G401.6 (cell line): Measurements from ENCODE around the gene GNAT2.

Experiments
- FAIRE-seq: peaks from 2 replicates; lab custom pipeline; 2012; peaks lifted over from hg19 to GRCh38; lab: Jason Lieb, UNC

The GNAT2 gene

DNA sequence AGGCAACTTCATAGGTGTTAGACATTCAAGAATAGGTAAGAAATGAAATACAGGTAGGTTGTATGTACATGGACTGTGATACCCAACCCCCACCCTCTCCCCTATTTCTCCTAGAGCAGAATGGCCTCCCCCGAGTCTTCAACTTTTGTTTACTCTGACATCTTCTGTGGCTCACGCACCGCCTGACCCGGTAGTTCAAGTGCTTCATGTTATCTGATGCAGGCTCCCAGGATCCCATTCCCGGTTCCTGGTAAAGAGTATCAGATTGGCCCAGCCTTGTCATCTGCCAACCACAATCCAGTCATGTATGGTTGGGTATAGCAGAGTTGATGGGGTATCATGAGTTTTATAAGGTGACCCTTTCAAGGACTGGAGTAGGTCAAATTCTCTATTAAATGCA lies 61.9 kb downstream of the GNAT2 start:
- FAIRE-seq, result no peak

DNA sequence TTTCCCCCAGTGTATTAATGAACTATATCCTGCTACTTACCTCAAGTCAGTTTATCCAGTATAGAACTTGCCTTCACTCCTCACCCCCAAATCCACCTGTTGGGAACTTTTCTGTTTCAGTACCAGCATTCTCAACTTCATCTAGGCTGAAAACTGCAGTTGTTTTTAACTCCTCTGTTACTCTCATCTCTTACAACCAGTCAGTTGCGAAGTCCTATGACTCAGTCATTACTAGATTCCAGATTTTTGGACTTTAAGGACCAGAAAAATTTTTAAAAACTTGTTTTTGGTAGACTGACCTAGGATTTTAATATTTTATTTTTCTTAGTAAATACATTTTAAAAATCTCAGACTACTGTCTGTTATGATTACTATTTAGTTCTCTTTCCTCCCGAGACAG lies 62.9 kb downstream of the GNAT2 start:
- no peak for FAIRE-seq
